C4-2B (cell line): ENCODE results near the gene WDR47.
A peak's percentile ranks its signal among the peaks of the same experiment; 100 is the strongest.

ENCODE experiments used
- H3K27ac ChIP-seq: fragments of 450-650 bp; 2 replicates; pipeline ENCODE4 v1.5.1; 2017
- ZFX ChIP-seq: fragments of 450-650 bp; IDR thresholded peaks from 2 replicates; pipeline ENCODE4 v1.6.1; 2017
- TF ChIP-seq, protein P1 (sequence below): fragments of 450-650 bp; conservative IDR thresholded peaks from 2 replicates; pipeline ENCODE4 v1.5.1; 2017; ENCODE audit warnings: mild to moderate bottlenecking

WDR47 gene

DNA sequence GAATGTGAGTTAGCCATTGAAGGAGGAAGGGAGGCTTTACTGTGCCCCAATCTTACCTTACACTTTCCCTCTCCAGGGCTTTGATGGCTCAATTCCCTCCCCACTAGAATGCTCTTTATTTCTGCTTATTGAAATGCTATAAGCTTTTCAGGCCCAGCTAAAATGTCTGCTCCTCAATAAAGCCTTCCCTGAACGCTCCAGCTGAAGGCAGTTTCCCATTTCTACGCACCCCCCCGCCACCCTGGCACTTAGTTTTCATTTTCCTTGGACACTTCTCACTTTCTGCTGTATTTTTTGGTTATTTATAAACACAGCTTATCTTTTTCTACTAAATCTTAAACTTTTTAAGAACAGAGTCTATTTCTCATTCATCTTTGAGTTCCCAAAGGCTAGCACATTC, 41.6 kb upstream of the WDR47 start:
- H3K27ac ChIP-seq: no peak overlapping the region
- TF ChIP-seq, protein P1, sequence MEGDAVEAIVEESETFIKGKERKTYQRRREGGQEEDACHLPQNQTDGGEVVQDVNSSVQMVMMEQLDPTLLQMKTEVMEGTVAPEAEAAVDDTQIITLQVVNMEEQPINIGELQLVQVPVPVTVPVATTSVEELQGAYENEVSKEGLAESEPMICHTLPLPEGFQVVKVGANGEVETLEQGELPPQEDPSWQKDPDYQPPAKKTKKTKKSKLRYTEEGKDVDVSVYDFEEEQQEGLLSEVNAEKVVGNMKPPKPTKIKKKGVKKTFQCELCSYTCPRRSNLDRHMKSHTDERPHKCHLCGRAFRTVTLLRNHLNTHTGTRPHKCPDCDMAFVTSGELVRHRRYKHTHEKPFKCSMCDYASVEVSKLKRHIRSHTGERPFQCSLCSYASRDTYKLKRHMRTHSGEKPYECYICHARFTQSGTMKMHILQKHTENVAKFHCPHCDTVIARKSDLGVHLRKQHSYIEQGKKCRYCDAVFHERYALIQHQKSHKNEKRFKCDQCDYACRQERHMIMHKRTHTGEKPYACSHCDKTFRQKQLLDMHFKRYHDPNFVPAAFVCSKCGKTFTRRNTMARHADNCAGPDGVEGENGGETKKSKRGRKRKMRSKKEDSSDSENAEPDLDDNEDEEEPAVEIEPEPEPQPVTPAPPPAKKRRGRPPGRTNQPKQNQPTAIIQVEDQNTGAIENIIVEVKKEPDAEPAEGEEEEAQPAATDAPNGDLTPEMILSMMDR: no peak
- no peak for TF ChIP-seq ZFX

DNA sequence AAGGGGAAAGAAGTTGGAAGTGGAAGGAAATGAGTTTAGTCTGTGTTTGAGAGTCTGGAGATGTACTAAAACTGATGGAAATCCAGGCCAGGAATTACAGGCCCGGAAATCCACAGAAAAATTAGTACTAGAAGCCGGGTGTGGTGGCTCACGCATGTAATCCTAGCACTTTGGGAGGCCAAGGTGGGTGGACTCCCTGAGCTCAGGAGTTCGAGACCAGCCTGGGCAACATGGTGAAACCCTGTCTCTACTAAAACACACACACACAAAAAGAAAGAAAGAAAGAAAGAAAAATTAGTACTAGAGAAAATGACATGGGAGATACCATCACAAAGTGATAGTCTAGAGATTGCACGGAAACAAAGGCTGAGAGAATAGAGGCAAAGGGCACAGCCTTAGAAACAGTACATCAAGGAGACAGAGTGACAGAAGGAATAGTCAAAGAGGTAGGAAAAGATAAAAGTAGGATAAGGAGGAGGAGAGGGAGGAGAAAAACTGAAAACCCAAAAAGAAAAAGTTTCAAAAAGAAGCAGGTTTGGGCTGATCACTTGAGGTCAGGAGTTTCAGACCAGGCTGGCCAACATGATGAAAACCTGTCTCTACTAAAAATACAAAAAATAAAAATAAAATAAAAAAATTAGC, 38.7 kb upstream of the WDR47 start:
- H3K27ac ChIP-seq: peak overlapping the region; percentile 28; the same call in 1 of the 2 replicates
- TF ChIP-seq ZFX: no peak

DNA sequence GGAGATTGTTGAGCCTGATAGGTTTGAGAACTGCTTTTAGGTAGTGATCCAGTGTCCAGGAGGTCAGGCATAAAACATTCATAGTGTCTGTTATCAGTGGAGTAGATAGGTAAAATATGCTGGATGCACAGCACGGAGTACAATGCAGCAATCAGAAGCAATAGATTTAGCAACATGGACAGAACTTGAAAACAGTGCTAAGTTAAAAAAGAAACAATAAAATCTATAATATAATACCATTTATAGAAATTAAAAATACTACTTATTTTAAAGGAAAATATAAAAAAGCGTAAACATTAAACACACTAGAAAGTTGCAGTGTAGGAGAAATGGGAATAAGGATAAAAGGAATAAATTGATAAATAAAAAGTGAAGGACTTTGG, 37.3 kb upstream of the WDR47 start:
- H3K27ac ChIP-seq: peak overlapping the region; percentile 28; the same call in 1 of the 2 replicates
- TF ChIP-seq ZFX: no peak
- TF ChIP-seq, protein P1: no peak

DNA sequence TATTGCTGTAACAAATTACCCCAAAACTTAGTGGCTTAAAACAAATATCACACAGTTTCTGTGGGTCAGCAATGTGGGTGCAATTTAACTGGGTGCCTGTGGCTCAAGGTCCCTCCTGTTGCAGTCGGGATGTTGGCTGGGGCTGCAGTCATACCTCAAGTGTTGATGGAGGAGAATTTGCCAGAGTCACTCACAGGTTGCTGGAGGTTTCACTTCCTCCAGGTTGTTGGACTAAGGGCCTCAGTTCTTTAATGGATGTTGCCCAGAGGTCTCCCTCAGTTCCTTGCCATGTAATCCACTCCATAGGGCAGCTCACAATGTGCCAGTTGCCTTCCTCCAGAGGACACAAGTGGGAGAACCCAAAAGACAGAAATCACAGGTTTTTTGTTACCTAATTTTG, 36.4 kb upstream of the WDR47 start:
- no peak for TF ChIP-seq ZFX
- no peak overlapping the region for H3K27ac ChIP-seq

DNA sequence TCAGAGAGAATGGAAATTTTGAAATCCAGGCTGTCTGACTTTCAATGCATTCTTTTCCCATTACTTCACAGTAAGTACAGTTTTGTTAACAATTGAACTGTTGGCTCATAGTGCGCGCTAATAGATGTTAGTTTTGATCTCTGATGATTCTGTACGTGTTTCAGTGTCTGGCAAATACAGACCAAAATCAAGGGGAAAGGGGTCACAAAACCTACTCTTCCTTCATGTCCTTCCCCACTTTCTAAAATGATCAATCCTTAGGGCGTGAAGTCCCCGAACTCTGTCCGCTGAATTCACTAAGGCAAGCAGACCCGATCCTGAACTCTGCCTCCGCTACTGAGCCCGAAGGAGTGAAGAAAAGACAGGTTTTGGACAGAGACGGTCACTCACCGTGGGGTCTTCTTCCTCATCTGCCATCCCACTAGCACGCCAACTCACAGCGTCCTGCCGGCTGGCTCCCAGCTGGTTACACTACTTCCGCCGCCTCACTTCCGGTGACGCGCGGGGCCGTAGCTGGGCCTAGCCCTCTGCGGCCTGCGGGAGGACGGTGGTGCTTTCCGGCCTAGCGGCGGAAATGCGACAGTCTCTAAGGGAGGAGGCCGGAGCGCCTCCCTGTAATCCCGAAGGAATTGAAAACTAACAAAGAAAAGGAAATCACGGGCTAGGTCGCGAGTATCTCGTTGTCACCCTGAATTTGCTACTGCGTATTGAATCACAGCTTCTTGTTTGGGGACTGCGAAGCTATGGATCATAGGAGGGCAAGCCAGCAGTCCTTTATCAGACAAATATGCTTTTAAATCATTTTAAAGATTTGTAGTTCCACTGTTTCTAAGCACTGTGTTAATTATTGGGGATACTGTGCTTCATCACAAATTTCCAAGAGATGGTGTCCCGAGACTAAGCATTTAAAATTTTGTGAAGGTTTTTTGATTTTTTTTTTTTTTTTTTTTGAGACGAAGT, 33.9 kb upstream of the WDR47 start, which contains the start of gene TAF13:
Gene TAF13 (minus strand): TSS at position 473 of the 960 bp plus-strand sequence. CDS start 56 bp downstream, at position 417.
- H3K27ac ChIP-seq: peak within 1 kb of the TSS; percentile 80
- peak; percentile 89; the same call in 1 of the 2 replicates for TF ChIP-seq ZFX
- TF ChIP-seq, protein P1: no peak

DNA sequence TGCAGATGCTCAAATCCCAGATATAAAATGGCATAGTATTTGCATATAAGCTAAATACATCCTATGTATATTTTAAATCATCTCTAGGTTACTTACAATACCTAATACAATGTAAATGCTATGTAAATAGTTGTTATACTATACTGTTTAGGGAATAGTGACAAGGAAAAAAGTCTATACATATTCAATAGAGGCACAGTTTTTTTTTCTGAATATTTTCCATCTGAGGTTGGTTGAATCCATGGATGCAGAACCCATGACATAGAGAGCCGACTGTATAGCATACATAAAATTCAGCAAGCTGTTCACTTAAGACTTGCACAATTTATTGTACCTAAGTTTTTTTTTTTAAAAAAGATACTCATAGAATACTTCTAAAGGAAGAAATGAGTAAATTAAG, 27.4 kb upstream of the WDR47 start:
- TF ChIP-seq, protein P1: no peak
- no peak for TF ChIP-seq ZFX

DNA sequence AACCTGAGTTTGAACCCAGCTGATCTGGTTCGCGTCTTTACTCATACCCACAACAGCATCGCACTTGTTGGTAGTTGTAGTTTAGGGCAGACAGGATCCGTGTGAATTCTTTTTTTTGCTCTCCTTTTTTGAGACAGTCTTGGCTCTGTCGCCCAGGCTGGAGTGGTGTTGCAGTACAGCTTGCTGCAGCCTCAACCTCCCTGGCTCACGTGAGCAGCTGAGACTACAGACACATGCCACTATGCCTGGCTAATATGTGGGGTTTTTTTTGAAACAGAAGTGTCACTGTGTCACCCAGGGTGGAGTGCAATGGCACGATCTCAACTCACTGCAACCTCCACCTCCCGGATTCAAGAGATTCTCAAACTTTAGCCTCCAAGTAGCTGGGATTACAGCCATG, 26.0 kb upstream of the WDR47 start:
- TF ChIP-seq, protein P1: no peak
- no peak for TF ChIP-seq ZFX
- H3K27ac ChIP-seq: no peak overlapping the region

More for the DNA sequence above, 27.4 kb upstream of the WDR47 start:
- no peak overlapping the region for H3K27ac ChIP-seq

DNA sequence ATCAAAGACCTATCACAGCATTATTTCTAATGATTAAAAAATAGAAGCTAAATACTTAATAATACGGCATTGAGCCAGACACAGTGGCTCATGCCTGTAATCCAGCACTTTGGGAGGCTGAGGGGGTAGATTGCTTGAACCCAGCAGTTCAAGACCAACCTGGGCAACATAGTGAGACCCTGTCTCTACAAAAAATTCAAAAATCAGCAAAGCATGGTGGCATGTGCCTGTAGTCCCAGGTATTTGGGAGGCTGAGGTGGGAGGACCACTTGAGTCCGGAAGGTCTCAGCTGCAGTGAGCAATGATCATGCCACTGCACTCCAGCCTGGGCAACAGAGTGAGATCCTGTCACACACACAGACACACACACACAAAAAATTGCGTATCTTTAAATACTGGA, 23.2 kb upstream of the WDR47 start:
- no peak overlapping the region for H3K27ac ChIP-seq
- TF ChIP-seq ZFX: no peak
- TF ChIP-seq, protein P1: no peak
